ENCODE measurements around the gene CDH4.

DNA sequence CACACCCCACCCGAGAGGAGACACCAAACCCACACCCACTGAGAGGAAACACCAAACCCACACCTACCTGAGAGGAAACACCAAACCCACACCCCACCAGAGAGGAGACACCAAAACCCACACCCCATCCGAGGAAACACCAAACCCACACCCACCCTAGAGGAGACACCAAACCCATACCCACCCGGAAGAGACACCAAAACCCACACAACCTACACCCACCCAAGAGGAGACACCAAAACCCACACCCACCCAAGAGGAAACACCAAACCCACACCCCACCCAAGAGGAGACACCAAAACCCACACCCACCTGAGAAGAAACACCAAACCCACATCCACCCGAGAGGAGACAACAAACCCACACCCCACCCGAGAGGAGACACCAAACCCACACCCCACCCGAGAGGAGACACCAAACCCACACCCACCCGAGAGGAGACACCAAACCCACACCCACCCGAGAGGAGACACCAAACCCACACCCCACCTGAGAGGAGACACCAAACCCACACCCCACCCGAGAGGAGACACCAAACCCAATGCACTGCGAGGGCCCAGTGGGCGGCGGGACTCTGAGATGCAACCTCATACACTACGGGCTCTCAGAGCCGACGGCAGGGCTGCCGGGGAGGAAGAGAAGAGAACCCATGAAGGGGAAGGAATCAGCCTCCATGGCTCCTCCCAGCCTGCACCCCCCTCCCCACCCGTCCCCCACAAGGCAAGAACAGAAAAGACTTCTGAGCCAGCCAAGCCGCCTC is 730.3 kb downstream of the CDH4 start:
- TF ChIP-seq POLR2AphosphoS5 (IDR thresholded peaks at IDR 0.05) = no peak
- TF ChIP-seq, protein P1, sequence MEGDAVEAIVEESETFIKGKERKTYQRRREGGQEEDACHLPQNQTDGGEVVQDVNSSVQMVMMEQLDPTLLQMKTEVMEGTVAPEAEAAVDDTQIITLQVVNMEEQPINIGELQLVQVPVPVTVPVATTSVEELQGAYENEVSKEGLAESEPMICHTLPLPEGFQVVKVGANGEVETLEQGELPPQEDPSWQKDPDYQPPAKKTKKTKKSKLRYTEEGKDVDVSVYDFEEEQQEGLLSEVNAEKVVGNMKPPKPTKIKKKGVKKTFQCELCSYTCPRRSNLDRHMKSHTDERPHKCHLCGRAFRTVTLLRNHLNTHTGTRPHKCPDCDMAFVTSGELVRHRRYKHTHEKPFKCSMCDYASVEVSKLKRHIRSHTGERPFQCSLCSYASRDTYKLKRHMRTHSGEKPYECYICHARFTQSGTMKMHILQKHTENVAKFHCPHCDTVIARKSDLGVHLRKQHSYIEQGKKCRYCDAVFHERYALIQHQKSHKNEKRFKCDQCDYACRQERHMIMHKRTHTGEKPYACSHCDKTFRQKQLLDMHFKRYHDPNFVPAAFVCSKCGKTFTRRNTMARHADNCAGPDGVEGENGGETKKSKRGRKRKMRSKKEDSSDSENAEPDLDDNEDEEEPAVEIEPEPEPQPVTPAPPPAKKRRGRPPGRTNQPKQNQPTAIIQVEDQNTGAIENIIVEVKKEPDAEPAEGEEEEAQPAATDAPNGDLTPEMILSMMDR (IDR thresholded peaks at IDR 0.05) = no peak
- TF ChIP-seq POLR2A (IDR thresholded peaks at IDR 0.05) = no peak

All from sigmoid colon (tissue), 4 donors.